ENCODE data around the gene PCNX3.
A peak's percentile ranks its signal among the peaks of the same experiment; 100 is the strongest.
"Not testable (repeated sequence)": the region's sequence is repeated elsewhere in the genome, so short reads cannot be mapped to it uniquely, and the experiment has no call there.

Gene PCNX3

DNA sequence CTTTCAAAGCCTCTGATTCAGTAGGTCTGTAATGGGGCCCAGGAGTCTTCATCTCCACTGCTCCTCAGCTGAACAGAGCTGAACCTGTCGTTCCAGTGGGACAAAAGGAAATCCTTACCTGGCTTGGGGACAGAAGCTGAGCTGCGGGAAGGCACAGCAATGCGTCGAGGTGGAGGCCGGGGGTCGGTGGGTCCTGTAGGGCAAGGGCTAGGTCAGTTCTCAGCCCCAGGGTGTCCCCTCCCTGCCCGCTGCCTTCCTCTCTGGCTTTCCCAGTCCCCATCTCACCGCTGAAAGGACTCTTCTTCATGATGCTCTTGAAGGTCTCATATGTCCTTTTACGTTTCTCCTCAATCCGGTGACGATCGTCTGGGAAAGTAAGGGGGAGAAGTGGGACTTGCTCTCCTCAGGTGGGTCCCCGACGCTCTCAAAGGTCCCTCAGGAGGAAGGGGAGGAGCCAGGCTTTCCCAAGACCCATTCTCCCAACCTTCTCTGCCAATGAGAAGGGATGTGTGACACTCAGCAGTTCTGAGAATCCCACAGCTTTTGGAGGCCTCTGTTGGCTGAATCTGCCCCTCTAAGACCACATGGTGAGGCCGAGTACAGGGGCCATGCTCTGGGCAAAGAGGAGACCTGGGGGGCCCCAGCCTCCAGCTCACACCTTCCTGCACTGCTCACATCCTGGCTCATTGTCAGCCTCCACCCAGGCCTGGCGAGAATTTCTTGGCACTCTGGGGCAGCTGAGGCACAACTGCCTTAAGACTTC lies 40.2 kb downstream of the PCNX3 start:
- no peak for DNase-seq (ENCODE audit: low read depth, low spot score)
- Histone ChIP-seq H3K4me1 (ENCODE audit: control insufficient read depth, insufficient read depth, low read length) (peaks cover 2% of the 10 kb centered on the region; the same call in 1 of the 2 replicates), H3K27ac (ENCODE audit: low read length) (no peak overlapping the region), H3K27me3 (ENCODE audit: control insufficient read depth, insufficient read depth, low read length) (no peaks in the 10 kb centered on the region), H3K9me3 (ENCODE audit: control insufficient read depth, insufficient read depth, low read length) (no peaks in the 10 kb centered on the region), H3K36me3 (ENCODE audit: control insufficient read depth, insufficient read depth, low read length) (peaks cover 33% of the 10 kb centered on the region), H3K4me3 (ENCODE audit: low read length) (no peak overlapping the region)
- WGBS (ENCODE audit: insufficient coverage, insufficient read length), result no CpG with 5 or more reads among the region's 16 CpGs

DNA sequence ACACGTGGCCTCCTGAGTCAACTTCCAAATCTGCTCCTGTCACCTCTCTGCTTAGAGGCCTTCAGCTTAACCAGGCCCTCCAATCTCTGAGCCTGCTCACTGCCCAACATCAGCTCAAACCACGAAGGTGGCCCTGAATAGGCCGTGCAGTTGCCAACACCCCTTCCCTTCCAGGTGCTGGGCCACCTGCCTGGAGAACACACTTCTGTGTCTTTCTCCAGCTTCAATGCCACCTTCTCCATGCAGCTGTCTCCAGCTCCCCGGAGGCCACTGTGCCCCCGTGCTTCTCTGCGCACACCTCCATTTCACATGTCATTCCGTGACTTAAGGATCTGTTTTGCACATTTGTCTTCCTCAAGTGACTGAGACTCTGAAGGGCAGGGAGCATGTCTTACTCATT lies 41.9 kb downstream of the PCNX3 start:
- peaks cover 33% of the 10 kb centered on the region for H3K36me3 ChIP-seq (ENCODE audit: control insufficient read depth, insufficient read depth, low read length)

DNA sequence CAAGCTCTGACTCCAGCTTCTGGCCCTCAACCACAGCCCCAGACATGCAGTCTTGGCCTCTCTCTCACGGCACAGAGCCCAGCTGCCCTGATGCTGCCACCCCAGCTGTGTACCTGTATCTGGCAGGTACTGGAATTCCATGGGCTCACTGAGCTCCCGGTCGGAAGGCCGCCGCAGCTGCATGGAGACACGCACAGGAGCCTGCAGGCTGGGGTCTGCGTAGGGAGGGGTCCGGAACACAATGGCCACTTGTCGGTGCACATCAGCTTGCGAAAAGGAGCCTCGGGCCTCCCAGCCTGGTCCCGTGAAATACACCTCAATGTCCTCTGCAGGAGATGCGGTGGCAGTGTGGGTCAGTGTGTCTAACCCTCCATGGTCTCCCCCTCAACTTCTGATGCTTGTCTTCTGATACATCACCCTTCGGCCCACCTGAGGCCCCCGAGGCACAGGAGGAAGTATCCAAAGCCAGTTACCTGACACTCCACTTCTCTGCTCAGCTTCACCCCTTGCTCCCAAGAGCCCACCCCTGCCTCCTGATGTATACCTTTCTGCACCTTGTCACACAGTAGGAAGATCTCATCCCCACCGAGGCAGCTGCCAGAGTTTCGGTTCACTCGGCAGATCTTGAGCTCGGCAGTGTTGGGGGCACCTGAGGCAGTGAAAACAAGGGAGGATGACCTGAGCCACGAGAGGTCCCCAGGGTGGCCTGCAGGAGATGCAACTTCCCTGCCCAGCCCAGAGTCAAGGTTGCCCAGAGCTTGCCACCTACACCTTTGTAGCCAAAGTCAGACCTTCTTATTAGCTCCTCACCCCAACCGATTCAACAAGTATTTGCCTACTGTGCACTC lies 42.8 kb downstream of the PCNX3 start:
- no peak for DNase-seq (ENCODE audit: low read depth, low spot score)
- peaks cover 33% of the 10 kb centered on the region for H3K36me3 ChIP-seq (ENCODE audit: control insufficient read depth, insufficient read depth, low read length)
- H3K27me3 ChIP-seq (ENCODE audit: control insufficient read depth, insufficient read depth, low read length), result no peaks in the 10 kb centered on the region
- H3K4me1 ChIP-seq (ENCODE audit: control insufficient read depth, insufficient read depth, low read length), result no peaks in the 10 kb centered on the region
- 100% methylated on average over 1 of the region's 21 CpGs for WGBS (ENCODE audit: insufficient coverage, insufficient read length)
- no peaks in the 10 kb centered on the region for H3K9me3 ChIP-seq (ENCODE audit: control insufficient read depth, insufficient read depth, low read length)
- no peak overlapping the region for H3K4me3 ChIP-seq (ENCODE audit: low read length)
- H3K27ac ChIP-seq (ENCODE audit: low read length), result no peak overlapping the region

More for the DNA sequence above, 41.9 kb downstream of the PCNX3 start:
- Histone ChIP-seq H3K27me3 (ENCODE audit: control insufficient read depth, insufficient read depth, low read length) (no peaks in the 10 kb centered on the region), H3K4me1 (ENCODE audit: control insufficient read depth, insufficient read depth, low read length) (no peaks in the 10 kb centered on the region), H3K4me3 (ENCODE audit: low read length) (no peak overlapping the region), H3K9me3 (ENCODE audit: control insufficient read depth, insufficient read depth, low read length) (no peaks in the 10 kb centered on the region), H3K27ac (ENCODE audit: low read length) (no peak overlapping the region)
- no peak for DNase-seq (ENCODE audit: low read depth, low spot score)
- no CpG with 5 or more reads among the region's 7 CpGs for WGBS (ENCODE audit: insufficient coverage, insufficient read length)

DNA sequence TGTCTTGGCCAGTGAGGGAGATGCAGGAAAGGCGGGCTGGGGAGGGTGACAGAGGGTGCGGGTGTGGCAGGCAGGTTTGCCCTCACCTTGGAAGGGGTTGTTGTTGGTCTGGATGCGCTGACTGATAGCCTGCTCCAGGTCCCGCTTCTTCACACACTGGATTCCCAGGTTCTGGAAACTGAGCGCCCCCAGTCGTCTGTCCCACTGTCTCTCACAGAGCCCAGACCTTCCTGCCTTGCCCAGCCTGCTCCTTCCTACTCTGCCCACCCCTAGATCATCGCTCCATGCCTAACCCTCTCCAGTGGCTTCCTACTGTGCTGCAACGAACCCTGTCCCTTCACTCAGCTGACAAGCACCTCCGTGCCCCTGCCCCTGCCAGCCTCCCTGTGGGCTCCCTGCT lies 44.5 kb downstream of the PCNX3 start:
- no peaks in the 10 kb centered on the region for H3K27me3 ChIP-seq (ENCODE audit: control insufficient read depth, insufficient read depth, low read length)
- H3K4me3 ChIP-seq (ENCODE audit: low read length), result no peak overlapping the region
- H3K4me1 ChIP-seq (ENCODE audit: control insufficient read depth, insufficient read depth, low read length), result no peaks in the 10 kb centered on the region
- WGBS (ENCODE audit: insufficient coverage, insufficient read length), result no CpG with 5 or more reads among the region's 9 CpGs
- no peak for DNase-seq (ENCODE audit: low read depth, low spot score)
- no peak overlapping the region for H3K27ac ChIP-seq (ENCODE audit: low read length)
- H3K36me3 ChIP-seq (ENCODE audit: control insufficient read depth, insufficient read depth, low read length), result peaks cover 33% of the 10 kb centered on the region
- no peaks in the 10 kb centered on the region for H3K9me3 ChIP-seq (ENCODE audit: control insufficient read depth, insufficient read depth, low read length)

DNA sequence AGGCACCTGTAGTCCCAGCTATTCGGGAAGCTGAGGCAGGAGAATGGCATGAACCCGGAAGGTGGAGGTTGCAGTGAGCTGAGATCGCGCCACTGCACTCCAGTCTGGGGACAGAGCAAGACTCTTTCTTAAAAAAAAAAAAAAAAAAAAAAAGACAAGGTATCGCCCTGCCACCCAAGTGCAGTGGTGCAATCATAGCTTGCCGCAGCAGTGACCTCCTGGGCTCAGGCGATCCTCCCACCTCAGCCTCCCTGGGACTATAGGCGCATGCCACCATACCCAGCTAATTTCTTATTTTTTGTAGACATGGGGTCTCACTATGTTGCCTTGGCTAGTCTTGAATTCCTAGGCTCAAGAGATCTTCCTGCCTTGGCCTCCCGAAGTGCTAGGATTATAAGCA lies 45.3 kb downstream of the PCNX3 start:
- not testable (repeated sequence) for H3K27me3 ChIP-seq (ENCODE audit: control insufficient read depth, insufficient read depth, low read length); H3K27ac ChIP-seq (ENCODE audit: low read length); H3K9me3 ChIP-seq (ENCODE audit: control insufficient read depth, insufficient read depth, low read length); DNase-seq (ENCODE audit: low read depth, low spot score); H3K4me1 ChIP-seq (ENCODE audit: control insufficient read depth, insufficient read depth, low read length); H3K4me3 ChIP-seq (ENCODE audit: low read length)
- WGBS (ENCODE audit: insufficient coverage, insufficient read length), result no CpG with 5 or more reads among the region's 9 CpGs
- peaks cover 29% of the 10 kb centered on the region for H3K36me3 ChIP-seq (ENCODE audit: control insufficient read depth, insufficient read depth, low read length)

DNA sequence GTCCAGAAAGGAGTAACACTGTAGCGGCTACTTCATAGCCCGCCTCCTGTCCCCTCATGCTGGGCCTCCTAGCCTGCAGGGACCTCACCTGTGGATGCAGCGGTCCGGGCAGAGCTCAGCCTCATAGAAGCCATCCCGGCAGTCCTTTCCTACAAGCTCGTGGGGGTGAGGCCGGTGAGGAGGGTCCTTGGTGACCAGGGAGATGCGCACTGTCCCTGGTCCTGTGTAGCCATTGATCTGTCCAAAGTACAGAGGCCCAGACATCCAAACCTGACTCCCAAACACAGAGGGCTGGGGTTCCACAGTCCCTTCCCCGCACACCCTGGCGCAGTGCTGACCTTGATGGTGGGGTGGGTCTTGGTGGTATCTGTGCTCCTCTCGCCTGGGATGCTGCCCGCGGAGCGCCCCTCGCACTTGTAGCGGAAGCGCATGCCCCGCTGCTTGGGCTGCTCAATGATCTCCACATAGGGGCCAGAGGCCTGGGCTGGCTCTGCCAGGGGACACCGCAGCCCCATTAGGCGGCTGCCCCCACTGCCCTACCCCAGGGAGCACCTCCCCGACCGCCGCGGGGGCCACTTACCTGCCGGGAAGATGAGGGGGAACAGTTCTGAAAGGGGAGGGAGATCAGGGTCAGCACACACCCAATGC lies 46.1 kb downstream of the PCNX3 start:
- Histone ChIP-seq H3K9me3 (ENCODE audit: control insufficient read depth, insufficient read depth, low read length) (no peaks in the 10 kb centered on the region), H3K27me3 (ENCODE audit: control insufficient read depth, insufficient read depth, low read length) (no peaks in the 10 kb centered on the region), H3K4me1 (ENCODE audit: control insufficient read depth, insufficient read depth, low read length) (no peaks in the 10 kb centered on the region), H3K4me3 (ENCODE audit: low read length) (peak overlapping the region; percentile 67; the same call in 1 of the 2 replicates), H3K27ac (ENCODE audit: low read length) (no peak overlapping the region), H3K36me3 (ENCODE audit: control insufficient read depth, insufficient read depth, low read length) (peaks cover 28% of the 10 kb centered on the region)
- DNase-seq (ENCODE audit: low read depth, low spot score), result no peak
- WGBS (ENCODE audit: insufficient coverage, insufficient read length), result no CpG with 5 or more reads among the region's 25 CpGs

DNA sequence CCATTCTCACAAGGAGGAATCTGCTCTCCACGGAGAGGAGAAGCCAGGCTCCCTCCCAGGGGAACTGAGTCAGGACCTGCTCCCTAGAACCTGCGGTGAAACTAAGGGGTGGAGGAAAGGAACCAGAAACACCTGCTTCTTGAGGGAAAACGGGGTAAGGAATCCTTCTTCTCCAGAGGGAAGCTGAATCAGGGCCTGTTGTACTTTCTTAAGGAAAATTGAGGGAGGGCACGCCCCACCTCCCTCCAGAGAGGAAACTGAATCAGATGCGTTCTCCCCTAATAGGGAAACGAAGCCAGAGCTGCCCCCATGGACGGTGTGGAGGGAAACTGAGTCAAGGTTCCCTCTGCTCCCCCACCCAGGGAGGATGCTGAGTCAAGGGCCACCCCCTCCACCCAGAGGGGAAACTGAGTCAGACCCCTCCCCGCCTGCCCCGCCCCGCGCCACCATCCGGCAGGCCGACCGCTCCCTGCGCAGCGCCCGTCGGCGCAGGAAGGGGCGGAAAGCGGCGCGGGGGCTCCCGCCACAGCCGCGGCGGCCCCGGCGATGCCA lies 46.7 kb downstream of the PCNX3 start:
- Histone ChIP-seq H3K27me3 (ENCODE audit: control insufficient read depth, insufficient read depth, low read length) (no peaks in the 10 kb centered on the region), H3K4me3 (ENCODE audit: low read length) (peak overlapping the region; percentile 67), H3K4me1 (ENCODE audit: control insufficient read depth, insufficient read depth, low read length) (no peaks in the 10 kb centered on the region), H3K36me3 (ENCODE audit: control insufficient read depth, insufficient read depth, low read length) (peaks cover 25% of the 10 kb centered on the region), H3K9me3 (ENCODE audit: control insufficient read depth, insufficient read depth, low read length) (no peaks in the 10 kb centered on the region), H3K27ac (ENCODE audit: low read length) (no peak overlapping the region)
- DNase-seq (ENCODE audit: low read depth, low spot score), result no peak
- WGBS (ENCODE audit: insufficient coverage, insufficient read length), result no CpG with 5 or more reads among the region's 29 CpGs

DNA sequence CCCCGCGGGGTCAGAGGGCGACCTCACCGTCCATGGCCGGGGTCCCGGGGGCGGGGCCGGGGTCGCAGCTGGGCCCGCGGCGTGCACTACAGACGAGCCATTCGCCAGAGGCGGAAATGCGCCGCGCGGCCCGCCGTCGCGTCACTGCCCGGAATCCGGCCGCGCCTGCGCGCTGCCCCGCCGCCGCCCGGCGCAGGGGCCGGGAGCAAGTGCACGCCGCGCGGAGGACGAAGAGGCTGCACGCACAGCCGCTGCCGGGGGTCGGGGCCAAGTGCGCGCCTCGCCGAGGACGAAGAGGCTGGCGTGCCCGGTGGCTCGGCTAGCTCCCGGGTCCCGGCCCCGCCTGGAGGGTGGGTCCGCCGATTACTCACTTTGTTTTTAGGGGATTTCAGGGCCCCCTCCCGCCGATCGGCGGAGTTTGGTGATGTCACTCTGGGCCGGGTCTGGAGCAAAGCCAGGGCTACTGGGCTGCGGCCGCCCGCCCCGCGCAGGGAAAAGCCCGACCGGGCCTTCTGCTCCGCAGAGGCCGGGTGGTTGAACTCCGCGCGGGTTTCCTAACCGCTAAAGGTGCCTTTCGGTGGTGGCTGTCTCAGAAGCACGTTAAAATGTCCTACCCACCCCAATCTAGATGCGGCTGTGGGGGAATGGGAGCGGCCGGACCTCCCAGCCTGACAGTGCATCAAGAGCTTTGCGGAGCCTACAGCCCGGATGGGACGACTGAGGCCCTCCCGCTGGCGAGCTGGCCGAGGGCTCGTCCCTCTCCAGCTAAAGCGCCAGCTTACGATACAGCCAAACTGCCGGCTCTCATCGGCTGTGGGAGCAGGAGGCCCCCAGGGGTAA lies 47.4 kb downstream of the PCNX3 start, which contains the start of gene RELA:
Gene RELA, minus strand, starts transcription at position 118 of the 840 bp plus-strand sequence. Its CDS starts 84 bp downstream, at position 34.
- Histone ChIP-seq H3K9me3 (ENCODE audit: control insufficient read depth, insufficient read depth, low read length) (no peaks in the 10 kb centered on the region), H3K36me3 (ENCODE audit: control insufficient read depth, insufficient read depth, low read length) (peaks cover 19% of the 10 kb centered on the region), H3K4me1 (ENCODE audit: control insufficient read depth, insufficient read depth, low read length) (no peaks in the 10 kb centered on the region), H3K4me3 (ENCODE audit: low read length) (peak within 1 kb of the TSS; percentile 67), H3K27ac (ENCODE audit: low read length) (no peak within 1 kb of the TSS), H3K27me3 (ENCODE audit: control insufficient read depth, insufficient read depth, low read length) (no peaks in the 10 kb centered on the region)
- no CpG with 5 or more reads among the region's 91 CpGs for WGBS (ENCODE audit: insufficient coverage, insufficient read length)
- no peak for DNase-seq (ENCODE audit: low read depth, low spot score)

DNA sequence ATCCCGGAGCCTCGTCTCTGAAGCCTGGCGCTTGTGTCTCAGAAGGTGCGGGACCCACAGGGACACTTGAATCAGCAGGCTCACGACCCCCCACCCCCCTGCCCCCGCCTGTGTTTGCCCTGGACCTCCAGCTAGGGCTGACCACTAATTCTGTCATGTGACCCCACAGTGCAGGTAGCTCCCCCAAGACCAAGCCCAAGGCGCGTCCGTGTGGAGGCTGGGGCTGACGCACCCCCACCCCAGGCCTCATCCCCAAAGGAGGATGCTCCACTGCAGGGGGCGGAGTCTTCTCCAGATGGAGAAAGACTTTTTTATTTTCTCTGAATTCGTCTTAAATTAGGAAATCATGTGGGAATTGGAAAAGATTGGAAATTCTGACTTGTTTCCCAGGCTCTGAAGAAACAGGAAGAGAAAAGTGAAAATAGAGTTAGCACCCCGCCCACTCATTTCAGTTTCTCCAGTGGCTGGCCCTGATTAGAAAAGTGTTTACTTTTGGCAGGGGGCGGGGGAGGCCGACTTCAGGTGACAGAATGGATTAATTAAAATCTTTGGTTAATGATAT lies 48.1 kb downstream of the PCNX3 start:
- DNase-seq (ENCODE audit: low read depth, low spot score), result no peak
- H3K9me3 ChIP-seq (ENCODE audit: control insufficient read depth, insufficient read depth, low read length), result no peaks in the 10 kb centered on the region
- peak overlapping the region; percentile 67 for H3K4me3 ChIP-seq (ENCODE audit: low read length)
- H3K27ac ChIP-seq (ENCODE audit: low read length), result no peak overlapping the region
- H3K27me3 ChIP-seq (ENCODE audit: control insufficient read depth, insufficient read depth, low read length), result no peaks in the 10 kb centered on the region
- no CpG with 5 or more reads among the region's 15 CpGs for WGBS (ENCODE audit: insufficient coverage, insufficient read length)
- H3K4me1 ChIP-seq (ENCODE audit: control insufficient read depth, insufficient read depth, low read length), result no peaks in the 10 kb centered on the region
- H3K36me3 ChIP-seq (ENCODE audit: control insufficient read depth, insufficient read depth, low read length), result peaks cover 12% of the 10 kb centered on the region
